C4-2B (cell line): ENCODE data around the gene EXOG.

Source experiments
- H3K27ac ChIP-seq: fragments of 450-650 bp; 2 replicates; pipeline ENCODE4 v1.5.1; 2017
- CTCF ChIP-seq: fragments of 450-650 bp; conservative IDR thresholded peaks from 2 replicates; pipeline ENCODE4 v1.5.1; 2017; ENCODE audit warnings: mild to moderate bottlenecking
- ZFX ChIP-seq: fragments of 450-650 bp; IDR thresholded peaks from 2 replicates; pipeline ENCODE4 v1.6.1; 2017

EXOG gene

GRCh38 chr3:38496131-38496910 is at the start of gene EXOG:
Gene EXOG (plus strand): TSS chr3:38496340. CDS start chr3:38496368, 28 bp downstream.
- TF ChIP-seq ZFX (peak; percentile 65), CTCF (peak; percentile 96)
- H3K27ac ChIP-seq: peak within 1 kb of the TSS; percentile 77

GRCh38 chr3:38446812-38447211 is 49.3 kb upstream of the EXOG start:
- TF ChIP-seq ZFX: no peak
- no peak for TF ChIP-seq CTCF
- H3K27ac ChIP-seq: no peak overlapping the region

- no peak overlapping the region for H3K27ac ChIP-seq
- TF ChIP-seq CTCF (no peak), ZFX (no peak)
These were observed 45.3 kb upstream of the EXOG start for GRCh38 chr3:38450853-38451252.

GRCh38 chr3:38453075-38453912 is 42.8 kb upstream of the EXOG start, which contains the start of gene ACVR2B:
Gene ACVR2B (plus strand): TSS chr3:38453890. CDS start chr3:38454323, 433 bp downstream.
- TF ChIP-seq ZFX (no peak), CTCF (no peak)
- peak within 1 kb of the TSS; percentile 83 for H3K27ac ChIP-seq

- TF ChIP-seq CTCF: no peak
- TF ChIP-seq ZFX: no peak
- peak overlapping the region; percentile 83 for H3K27ac ChIP-seq
These were observed 42.3 kb upstream of the EXOG start for GRCh38 chr3:38453913-38454177.

GRCh38 chr3:38454178-38454883 is 41.8 kb upstream of the EXOG start:
- TF ChIP-seq ZFX (peak; percentile 74), CTCF (no peak)
- peak overlapping the region; percentile 83 for H3K27ac ChIP-seq
